LNCaP clone FGC (cell line): ENCODE measurements around the gene UHRF2.
A peak's percentile ranks its signal among the peaks of the same experiment; 100 is the strongest.

Experiments
- DNase-seq: peaks from one replicate; pipeline ENCODE4 v3.0.0-alpha.2; 2011; ENCODE audit warnings: low read depth
- H3K4me3 ChIP-seq: 2 replicates; pipeline ENCODE4 v1.5.1; 2011; ENCODE audit warnings: mild to moderate bottlenecking, low read depth, low read length, control low read depth
- TF ChIP-seq, protein P1 (sequence below): IDR thresholded peaks from 2 replicates; pipeline ENCODE4 v1.5.1; 2012; ENCODE audit warnings: mild to moderate bottlenecking; ENCODE audit not compliant: control insufficient read depth, insufficient read depth; ENCODE audit errors: extremely low read depth

Gene UHRF2

GRCh38 chr9:6413365-6414246 is 607 bp downstream of the UHRF2 start:
- DNase-seq, result no peak
- H3K4me3 ChIP-seq, result peak overlapping the region; percentile 73
- TF ChIP-seq, protein P1, sequence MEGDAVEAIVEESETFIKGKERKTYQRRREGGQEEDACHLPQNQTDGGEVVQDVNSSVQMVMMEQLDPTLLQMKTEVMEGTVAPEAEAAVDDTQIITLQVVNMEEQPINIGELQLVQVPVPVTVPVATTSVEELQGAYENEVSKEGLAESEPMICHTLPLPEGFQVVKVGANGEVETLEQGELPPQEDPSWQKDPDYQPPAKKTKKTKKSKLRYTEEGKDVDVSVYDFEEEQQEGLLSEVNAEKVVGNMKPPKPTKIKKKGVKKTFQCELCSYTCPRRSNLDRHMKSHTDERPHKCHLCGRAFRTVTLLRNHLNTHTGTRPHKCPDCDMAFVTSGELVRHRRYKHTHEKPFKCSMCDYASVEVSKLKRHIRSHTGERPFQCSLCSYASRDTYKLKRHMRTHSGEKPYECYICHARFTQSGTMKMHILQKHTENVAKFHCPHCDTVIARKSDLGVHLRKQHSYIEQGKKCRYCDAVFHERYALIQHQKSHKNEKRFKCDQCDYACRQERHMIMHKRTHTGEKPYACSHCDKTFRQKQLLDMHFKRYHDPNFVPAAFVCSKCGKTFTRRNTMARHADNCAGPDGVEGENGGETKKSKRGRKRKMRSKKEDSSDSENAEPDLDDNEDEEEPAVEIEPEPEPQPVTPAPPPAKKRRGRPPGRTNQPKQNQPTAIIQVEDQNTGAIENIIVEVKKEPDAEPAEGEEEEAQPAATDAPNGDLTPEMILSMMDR, result peak; percentile 6; the same call in 1 of the 2 replicates

DNA sequence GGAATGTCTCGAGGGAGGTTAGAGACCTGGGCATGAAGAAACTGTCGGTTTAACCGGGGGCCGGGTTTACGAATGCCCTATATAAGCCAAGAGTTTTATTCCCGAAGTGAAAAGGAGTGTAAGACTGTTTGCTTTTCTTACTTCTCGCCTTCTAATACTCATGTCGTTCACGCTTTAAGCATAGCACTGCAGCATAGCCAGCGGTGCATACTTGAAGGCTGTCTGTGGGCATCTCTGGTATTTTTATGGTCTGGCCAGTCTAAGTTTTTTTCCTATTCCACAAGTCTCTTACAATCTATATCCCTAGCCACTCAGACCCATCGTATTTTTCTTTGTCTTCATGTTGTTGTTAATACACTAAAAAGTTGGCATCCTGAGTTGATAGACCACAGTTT is 1.2 kb downstream of the UHRF2 start:
- TF ChIP-seq, protein P1, result no peak
- no peak for DNase-seq
- H3K4me3 ChIP-seq, result peak overlapping the region; percentile 73

GRCh38 chr9:6415266-6415665 is 2.3 kb downstream of the UHRF2 start:
- TF ChIP-seq, protein P1, result no peak
- DNase-seq, result no peak
- H3K4me3 ChIP-seq, result peak overlapping the region; percentile 73

- H3K4me3 ChIP-seq, result no peak overlapping the region
- no peak for DNase-seq
- TF ChIP-seq, protein P1, result no peak
These were observed 4.2 kb downstream of the UHRF2 start for GRCh38 chr9:6417186-6417585.

DNA sequence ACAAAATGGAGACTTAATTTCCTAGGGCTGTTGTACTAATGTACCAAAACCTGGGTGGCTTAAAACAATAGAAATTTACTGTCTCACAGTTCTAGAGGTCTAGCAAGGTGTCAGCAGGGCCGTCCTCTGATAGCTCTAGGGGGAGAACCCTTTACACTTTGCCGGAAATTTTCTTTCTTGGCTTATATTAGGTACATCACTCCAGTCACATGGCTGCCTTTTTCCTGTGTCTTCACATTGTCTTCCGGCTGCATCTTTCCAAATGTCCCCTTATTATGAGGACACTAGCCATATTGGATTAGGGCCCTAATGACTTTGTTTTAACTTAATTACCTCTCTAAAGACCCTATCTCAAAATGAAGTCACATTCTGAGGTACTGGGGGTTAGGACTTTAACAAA is 5.8 kb downstream of the UHRF2 start:
- DNase-seq, result no peak
- no peak overlapping the region for H3K4me3 ChIP-seq
- TF ChIP-seq, protein P1, result no peak

GRCh38 chr9:6424940-6425339 is 11.9 kb downstream of the UHRF2 start:
- TF ChIP-seq, protein P1, result no peak
- no peak for DNase-seq
- H3K4me3 ChIP-seq, result no peak overlapping the region
